Measurements from ENCODE around the gene ELK3. TPM values are rescaled to one million over a fixed set of nuclear protein-coding genes. Genes with fewer than 3 reads are reported as not detected.

The ELK3 gene
- polyA plus RNA-seq, 3 donors = 12.1 to 14.9 (median 14.6) TPM

DNA sequence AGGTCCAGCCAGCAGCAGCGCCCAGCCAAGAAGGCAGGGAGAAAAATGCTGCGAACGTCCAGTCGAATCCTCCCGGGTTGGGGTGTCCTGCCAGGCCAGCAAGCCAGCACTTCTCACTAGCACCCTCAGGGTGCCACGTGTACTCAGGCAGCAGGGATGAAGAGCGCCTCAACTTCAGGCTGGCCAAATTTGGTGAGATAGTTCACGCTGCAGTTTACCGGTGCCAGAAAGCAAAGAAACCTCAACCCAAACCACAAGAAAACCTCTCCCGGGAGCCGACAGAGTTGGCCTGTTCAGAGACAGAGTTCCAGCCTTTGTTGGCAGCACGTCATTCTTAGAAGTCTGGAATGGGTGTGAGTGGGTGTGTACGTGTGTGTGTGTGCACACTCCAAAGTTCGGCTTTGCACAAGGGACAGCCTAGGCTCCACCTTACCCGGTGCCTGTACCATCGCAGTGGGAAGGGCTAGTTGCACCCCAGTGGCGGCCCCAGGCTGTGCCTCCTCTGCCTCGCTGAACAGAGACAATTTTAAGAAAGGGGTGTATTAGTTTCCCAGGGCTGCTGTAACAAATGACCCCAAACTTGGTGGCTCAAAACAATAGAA, 42.1 kb downstream of the ELK3 start:
- Mint-ChIP-seq H3K36me3 (peaks cover 59 to 80% of the 10 kb centered on the region in 2 donors), H3K27ac (peak overlapping the region in 4 of 7 donors; percentile 4 to 80 (median 65)), H3K4me3 (no peak overlapping the region), H3K9me3 (no peaks in the 10 kb centered on the region), H3K4me1 (peaks cover 42% of the 10 kb centered on the region), H3K27me3 (ENCODE audit: low read depth in 3 of 3) (peaks cover 0 to 8% (median 2%) of the 10 kb centered on the region in 3 donors)
- Histone ChIP-seq H2AFZ (ENCODE audit: insufficient read depth, low read depth, low read length, poor library complexity, severe bottlenecking) (no peak overlapping the region), H3K27ac (ENCODE audit: low read depth in 1 of 2, low read length in 2 of 2) (no peak overlapping the region), H3K36me3 (replicated peaks in 1 of 2; ENCODE audit: control insufficient read depth in 1 of 2, insufficient read depth in 2 of 2, low read length in 2 of 2) (peaks cover 12 to 74% of the 10 kb centered on the region in 2 donors), H3K4me2 (replicated peaks; ENCODE audit: extremely low read depth, low read length, poor library complexity, severe bottlenecking) (no peak overlapping the region), H3K4me3 (replicated peaks in 1 of 3; ENCODE audit: low read depth in 2 of 3, low read length in 3 of 3) (no peak overlapping the region), H4K20me1 (ENCODE audit: insufficient read depth, low read length) (peaks cover 99% of the 10 kb centered on the region), H3K27me3 (ENCODE audit: control insufficient read depth in 2 of 2, insufficient read depth in 2 of 2, low read length in 2 of 2) (no peaks in the 10 kb centered on the region), H3K79me2 (ENCODE audit: insufficient read depth, low read length) (peaks cover 79% of the 10 kb centered on the region), H3K9ac (ENCODE audit: insufficient read depth, low read length, poor library complexity, severe bottlenecking) (no peak overlapping the region), H3K9me3 (replicated peaks in 1 of 2; ENCODE audit: control insufficient read depth in 1 of 2, insufficient read depth in 1 of 2, low read length in 2 of 2) (no peaks in the 10 kb centered on the region), H3K4me1 (ENCODE audit: control insufficient read depth in 1 of 2, insufficient read depth in 2 of 2, low read length in 2 of 2) (peaks cover 18 to 24% of the 10 kb centered on the region in 2 donors)
- DNase-seq = no peak
- WGBS (ENCODE audit: insufficient coverage) = 74% methylated on average over 13 of the region's 18 CpGs
- intact Hi-C loops (cut with micrococcal nuclease) = no loop called here
- no peak for TF ChIP-seq CTCF (IDR thresholded peaks at IDR 0.05)

GRCh38 chr12:96237035-96237434, 42.9 kb downstream of the ELK3 start:
- DNase-seq = no peak
- no peaks in the 10 kb centered on the region for H3K9me3 ChIP-seq (replicated peaks in 1 of 2; ENCODE audit: control insufficient read depth in 1 of 2, insufficient read depth in 1 of 2, low read length in 2 of 2)
- Mint-ChIP-seq H3K9me3 (no peaks in the 10 kb centered on the region), H3K4me3 (peak overlapping the region in 1 of 2 donors; percentile 73), H3K36me3 (peaks cover 55 to 77% of the 10 kb centered on the region in 2 donors), H3K27me3 (ENCODE audit: low read depth in 3 of 3) (peaks cover 0 to 6% (median 2%) of the 10 kb centered on the region in 3 donors), H3K4me1 (peaks cover 49% of the 10 kb centered on the region), H3K27ac (peak overlapping the region; percentile 76 to 94 (median 90))
- peak overlapping the region in 1 of 2 donors; percentile 63 for H3K27ac ChIP-seq (ENCODE audit: low read depth in 1 of 2, low read length in 2 of 2)
- peaks cover 14 to 73% of the 10 kb centered on the region in 2 donors for H3K36me3 ChIP-seq (replicated peaks in 1 of 2; ENCODE audit: control insufficient read depth in 1 of 2, insufficient read depth in 2 of 2, low read length in 2 of 2)
- peaks cover 25 to 29% of the 10 kb centered on the region in 2 donors for H3K4me1 ChIP-seq (ENCODE audit: control insufficient read depth in 1 of 2, insufficient read depth in 2 of 2, low read length in 2 of 2)
- H3K9ac ChIP-seq (ENCODE audit: insufficient read depth, low read length, poor library complexity, severe bottlenecking) = peak overlapping the region; percentile 29
- H2AFZ ChIP-seq (ENCODE audit: insufficient read depth, low read depth, low read length, poor library complexity, severe bottlenecking) = no peak overlapping the region
- TF ChIP-seq CTCF (IDR thresholded peaks at IDR 0.05) = no peak
- 73% methylated on average over 6 of the region's 7 CpGs for WGBS (ENCODE audit: insufficient coverage)
- H3K79me2 ChIP-seq (ENCODE audit: insufficient read depth, low read length) = peaks cover 75% of the 10 kb centered on the region
- intact Hi-C loops (cut with micrococcal nuclease) = no loop called here
- no peaks in the 10 kb centered on the region for H3K27me3 ChIP-seq (ENCODE audit: control insufficient read depth in 2 of 2, insufficient read depth in 2 of 2, low read length in 2 of 2)
- H3K4me3 ChIP-seq (replicated peaks in 1 of 3; ENCODE audit: low read depth in 2 of 3, low read length in 3 of 3) = peak overlapping the region in 1 of 3 experiments; percentile 21
- H4K20me1 ChIP-seq (ENCODE audit: insufficient read depth, low read length) = peaks cover 99% of the 10 kb centered on the region
- peak overlapping the region; percentile 27 for H3K4me2 ChIP-seq (replicated peaks; ENCODE audit: extremely low read depth, low read length, poor library complexity, severe bottlenecking)

Data from CD14-positive monocyte (primary cell).